ENCODE measurements around the gene RAB11FIP3. TPM values are rescaled to one million over a fixed set of nuclear protein-coding genes. Genes with fewer than 3 reads are reported as not detected.

The RAB11FIP3 gene
- total RNA-seq, 1 experiment from 2014 or later: 37.1 TPM

DNA sequence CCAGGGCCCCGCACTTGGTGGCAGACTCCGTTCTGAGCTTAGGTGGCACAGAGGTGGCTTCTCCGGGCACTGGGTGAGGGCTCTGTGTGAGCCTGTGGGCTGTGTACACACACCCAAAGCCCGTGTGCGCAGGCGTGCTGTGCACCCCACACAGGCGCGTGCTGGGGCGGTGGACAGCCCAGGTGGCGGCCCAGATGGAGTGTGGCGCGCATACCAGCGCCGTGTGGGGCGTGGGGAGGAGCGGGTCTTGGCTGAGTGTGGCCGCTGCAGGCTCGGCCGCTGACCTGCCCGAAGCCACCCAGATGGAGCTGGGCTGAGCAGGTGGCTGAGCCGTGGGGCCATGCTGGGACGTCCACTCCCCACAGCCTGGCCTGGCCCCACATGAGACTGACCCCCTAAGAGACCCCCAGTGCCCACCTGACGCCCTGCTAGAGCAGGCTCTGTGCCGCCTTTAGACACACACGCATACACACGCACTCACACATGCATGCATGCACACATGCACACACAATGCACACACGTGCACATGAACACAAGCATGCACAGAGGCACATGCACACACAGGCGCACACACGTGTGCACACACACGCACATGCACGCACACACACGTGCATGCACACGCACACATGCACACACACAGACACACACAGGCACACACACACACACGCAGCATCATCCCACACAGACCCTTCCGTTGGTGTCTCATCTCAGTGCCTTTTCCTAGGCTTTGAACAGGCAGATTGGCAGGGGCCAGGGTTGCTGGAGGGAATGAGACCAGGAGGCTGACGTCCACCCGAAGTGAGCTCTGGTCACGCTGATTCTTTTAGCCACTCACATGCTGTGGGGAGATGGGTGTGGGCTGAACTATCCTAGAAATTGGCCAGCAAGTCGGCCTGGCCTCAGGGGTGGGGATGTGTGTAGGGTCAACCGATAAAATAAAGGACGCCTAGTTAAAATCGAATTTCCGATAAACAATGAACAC lies 136.8 kb downstream of the RAB11FIP3 start:
- no CpG with 5 or more reads among the region's 43 CpGs for WGBS (ENCODE audit: extremely low coverage, insufficient read length, low lambda C conversion rate)
- Histone ChIP-seq H3K9me3 (ENCODE audit: control insufficient read depth, low read depth, low read length) (no peaks in the 10 kb centered on the region), H3K56ac (ENCODE audit: insufficient read length, low read depth, low read length) (no peak overlapping the region), H3K27ac (ENCODE audit: insufficient read length, low read depth, low read length) (no peak overlapping the region), H3K18ac (ENCODE audit: insufficient read length, low read depth, low read length) (no peak overlapping the region), H4K5ac (ENCODE audit: insufficient read length, low read depth, low read length) (no peak overlapping the region), H3T11ph (ENCODE audit: low read length) (no peak overlapping the region), H2BK15ac (ENCODE audit: low read depth, low read length) (no peak overlapping the region), H3K14ac (ENCODE audit: insufficient read depth, low read length) (no peak overlapping the region; the same call in 1 of the 2 replicates), H2AK5ac (ENCODE audit: insufficient read length, low read length) (no peak overlapping the region), H4K20me1 (ENCODE audit: control insufficient read depth, insufficient read depth, insufficient read length) (peaks cover 3% of the 10 kb centered on the region), H3K4me1 (ENCODE audit: insufficient read depth, low read length) (no peaks in the 10 kb centered on the region), H2BK5ac (ENCODE audit: insufficient read length, low read length) (no peak overlapping the region), H2BK12ac (ENCODE audit: insufficient read length, low read depth, low read length) (no peak overlapping the region), H3K23me2 (ENCODE audit: insufficient read length, low read depth, low read length, poor library complexity, severe bottlenecking) (no peaks in the 10 kb centered on the region), H2BK120ac (ENCODE audit: low read depth, low read length, poor library complexity, severe bottlenecking) (no peak overlapping the region), H3K4me2 (ENCODE audit: insufficient read depth, insufficient read length, low read length) (no peak overlapping the region), H2BK20ac (ENCODE audit: low read depth, low read length, poor library complexity, severe bottlenecking) (no peak overlapping the region), H3K23ac (ENCODE audit: insufficient read length, low read depth, low read length) (no peak overlapping the region), H3K9ac (ENCODE audit: extremely low read depth, insufficient read length, low read length) (no peak overlapping the region), H3K79me1 (ENCODE audit: insufficient read depth, low read depth, low read length, poor library complexity, severe bottlenecking) (no peaks in the 10 kb centered on the region), H4K91ac (ENCODE audit: insufficient read length, low read depth, low read length) (no peak overlapping the region), H4K8ac (replicated peaks; ENCODE audit: insufficient read length, low read depth, low read length) (no peak overlapping the region), H3K79me2 (ENCODE audit: insufficient read depth, low read length) (no peaks in the 10 kb centered on the region), H3K4ac (ENCODE audit: low read depth, low read length) (no peak overlapping the region), H2AFZ (ENCODE audit: low read length) (no peak overlapping the region), H3K27me3 (ENCODE audit: insufficient read depth, low read length) (peaks cover 2% of the 10 kb centered on the region; the same call in 1 of the 2 replicates)
- Mint-ChIP-seq H3K4me1 (peaks cover 4 to 15% of the 10 kb centered on the region in 2 experiments), H3K36me3 (ENCODE audit: insufficient read depth in 1 of 3, low read depth in 3 of 3) (no peaks in the 10 kb centered on the region; a peak in 1 of 7 replicates), H3K27ac (peak overlapping the region in 1 of 3 experiments; percentile 7; a peak in 1 of 7 replicates), H3K9me3 (no peaks in the 10 kb centered on the region; a peak in 1 of 5 replicates), H3K27me3 (ENCODE audit: low read depth) (peaks cover 42% of the 10 kb centered on the region), H3K4me3 (no peak overlapping the region; a peak in 1 of 5 replicates)
- no peak for DNase-seq
- TF ChIP-seq, protein P1, sequence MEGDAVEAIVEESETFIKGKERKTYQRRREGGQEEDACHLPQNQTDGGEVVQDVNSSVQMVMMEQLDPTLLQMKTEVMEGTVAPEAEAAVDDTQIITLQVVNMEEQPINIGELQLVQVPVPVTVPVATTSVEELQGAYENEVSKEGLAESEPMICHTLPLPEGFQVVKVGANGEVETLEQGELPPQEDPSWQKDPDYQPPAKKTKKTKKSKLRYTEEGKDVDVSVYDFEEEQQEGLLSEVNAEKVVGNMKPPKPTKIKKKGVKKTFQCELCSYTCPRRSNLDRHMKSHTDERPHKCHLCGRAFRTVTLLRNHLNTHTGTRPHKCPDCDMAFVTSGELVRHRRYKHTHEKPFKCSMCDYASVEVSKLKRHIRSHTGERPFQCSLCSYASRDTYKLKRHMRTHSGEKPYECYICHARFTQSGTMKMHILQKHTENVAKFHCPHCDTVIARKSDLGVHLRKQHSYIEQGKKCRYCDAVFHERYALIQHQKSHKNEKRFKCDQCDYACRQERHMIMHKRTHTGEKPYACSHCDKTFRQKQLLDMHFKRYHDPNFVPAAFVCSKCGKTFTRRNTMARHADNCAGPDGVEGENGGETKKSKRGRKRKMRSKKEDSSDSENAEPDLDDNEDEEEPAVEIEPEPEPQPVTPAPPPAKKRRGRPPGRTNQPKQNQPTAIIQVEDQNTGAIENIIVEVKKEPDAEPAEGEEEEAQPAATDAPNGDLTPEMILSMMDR (conservative IDR thresholded peaks at IDR 0.05): no peak
